Measurements from ENCODE around the gene FLNC. TPM values are rescaled to one million over a fixed set of nuclear protein-coding genes. Genes with fewer than 3 reads are reported as not detected.

FLNC gene
- total and polyA plus RNA-seq, 9 of the 15 experiments (the other 6 are each of a cell fraction or from before 2014, with no cell fraction given): 0.90 to 155 (median 28.8) TPM

GRCh38 chr7:128884561-128885369 is 54.6 kb downstream of the FLNC start (continued):
- no peak for TF ChIP-seq ZNF398 (CRISPR knock-in tag; IDR thresholded peaks at IDR 0.05)
- peak; percentile 85 for TF ChIP-seq MGA (IDR thresholded peaks at IDR 0.05)
- peak; percentile 95 for TF ChIP-seq ZBTB33 (CRISPR knock-in tag; IDR thresholded peaks at IDR 0.05)
- TF ChIP-seq, protein P1, sequence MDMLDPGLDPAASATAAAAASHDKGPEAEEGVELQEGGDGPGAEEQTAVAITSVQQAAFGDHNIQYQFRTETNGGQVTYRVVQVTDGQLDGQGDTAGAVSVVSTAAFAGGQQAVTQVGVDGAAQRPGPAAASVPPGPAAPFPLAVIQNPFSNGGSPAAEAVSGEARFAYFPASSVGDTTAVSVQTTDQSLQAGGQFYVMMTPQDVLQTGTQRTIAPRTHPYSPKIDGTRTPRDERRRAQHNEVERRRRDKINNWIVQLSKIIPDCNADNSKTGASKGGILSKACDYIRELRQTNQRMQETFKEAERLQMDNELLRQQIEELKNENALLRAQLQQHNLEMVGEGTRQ (CRISPR knock-in tag; IDR thresholded peaks at IDR 0.05): 0 out of 2 replicates have a peak, but pooled peaks have one; percentile 24
- no peak for TF ChIP-seq NCOA4 (IDR thresholded peaks at IDR 0.05; ENCODE audit: partially characterized antibody)
- no peak for TF ChIP-seq CBFA2T2 (conservative IDR thresholded peaks at IDR 0.05)
- TF ChIP-seq, protein P2, sequence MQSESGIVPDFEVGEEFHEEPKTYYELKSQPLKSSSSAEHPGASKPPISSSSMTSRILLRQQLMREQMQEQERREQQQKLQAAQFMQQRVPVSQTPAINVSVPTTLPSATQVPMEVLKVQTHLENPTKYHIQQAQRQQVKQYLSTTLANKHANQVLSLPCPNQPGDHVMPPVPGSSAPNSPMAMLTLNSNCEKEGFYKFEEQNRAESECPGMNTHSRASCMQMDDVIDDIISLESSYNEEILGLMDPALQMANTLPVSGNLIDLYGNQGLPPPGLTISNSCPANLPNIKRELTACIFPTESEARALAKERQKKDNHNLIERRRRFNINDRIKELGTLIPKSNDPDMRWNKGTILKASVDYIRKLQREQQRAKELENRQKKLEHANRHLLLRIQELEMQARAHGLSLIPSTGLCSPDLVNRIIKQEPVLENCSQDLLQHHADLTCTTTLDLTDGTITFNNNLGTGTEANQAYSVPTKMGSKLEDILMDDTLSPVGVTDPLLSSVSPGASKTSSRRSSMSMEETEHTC (IDR thresholded peaks at IDR 0.05): 0 out of 2 replicates have a peak, but pooled peaks have one; percentile 27
- TF ChIP-seq MTF1 (CRISPR knock-in tag; IDR thresholded peaks at IDR 0.05; ENCODE audit: borderline replicate concordance): no peak
